Fibroblast of mammary gland (primary cell): ENCODE measurements around the gene FIBCD1.

Experiments
- DNase-seq: peaks from one replicate; pipeline ENCODE4 v3.0.0-alpha.2; 2010; ENCODE audit warnings: low read depth
- H3K4me3 ChIP-seq: 2 replicates; pipeline ENCODE4 v1.5.1; 2011; ENCODE audit warnings: low read depth, mild to moderate bottlenecking, low read length, moderate library complexity; ENCODE audit not compliant: control insufficient read depth
- TF ChIP-seq, protein P1 (sequence below): conservative IDR thresholded peaks from 2 replicates; pipeline ENCODE4 v1.5.1; 2011; ENCODE audit warnings: low read depth, low read length, inconsistent platforms; ENCODE audit not compliant: control insufficient read depth, insufficient read depth

The FIBCD1 gene

DNA sequence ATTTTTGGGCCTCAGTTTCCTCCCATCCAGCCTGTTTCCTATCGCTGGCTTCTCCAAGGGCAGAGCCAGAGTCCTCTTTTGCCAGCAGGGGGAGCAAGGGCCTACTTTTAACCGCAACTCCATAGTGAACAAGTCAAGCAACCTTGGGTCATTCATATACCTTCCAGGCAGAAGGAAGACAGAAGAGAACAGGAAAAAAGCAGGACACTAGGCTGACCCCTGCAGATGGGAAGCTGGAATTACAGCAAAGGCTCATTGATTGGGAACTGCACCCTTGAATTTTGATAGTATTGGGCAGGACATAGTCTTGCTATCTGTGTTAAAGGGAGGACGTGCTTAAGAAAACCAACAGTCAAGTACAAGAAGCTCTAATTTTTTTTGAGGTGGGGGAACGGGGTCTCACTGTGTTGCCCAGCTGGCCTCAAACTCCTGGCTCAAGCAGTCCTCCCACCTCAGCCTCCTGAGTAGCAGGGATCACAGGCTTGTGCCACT, 72.5 kb downstream of the FIBCD1 start:
- TF ChIP-seq, protein P1, sequence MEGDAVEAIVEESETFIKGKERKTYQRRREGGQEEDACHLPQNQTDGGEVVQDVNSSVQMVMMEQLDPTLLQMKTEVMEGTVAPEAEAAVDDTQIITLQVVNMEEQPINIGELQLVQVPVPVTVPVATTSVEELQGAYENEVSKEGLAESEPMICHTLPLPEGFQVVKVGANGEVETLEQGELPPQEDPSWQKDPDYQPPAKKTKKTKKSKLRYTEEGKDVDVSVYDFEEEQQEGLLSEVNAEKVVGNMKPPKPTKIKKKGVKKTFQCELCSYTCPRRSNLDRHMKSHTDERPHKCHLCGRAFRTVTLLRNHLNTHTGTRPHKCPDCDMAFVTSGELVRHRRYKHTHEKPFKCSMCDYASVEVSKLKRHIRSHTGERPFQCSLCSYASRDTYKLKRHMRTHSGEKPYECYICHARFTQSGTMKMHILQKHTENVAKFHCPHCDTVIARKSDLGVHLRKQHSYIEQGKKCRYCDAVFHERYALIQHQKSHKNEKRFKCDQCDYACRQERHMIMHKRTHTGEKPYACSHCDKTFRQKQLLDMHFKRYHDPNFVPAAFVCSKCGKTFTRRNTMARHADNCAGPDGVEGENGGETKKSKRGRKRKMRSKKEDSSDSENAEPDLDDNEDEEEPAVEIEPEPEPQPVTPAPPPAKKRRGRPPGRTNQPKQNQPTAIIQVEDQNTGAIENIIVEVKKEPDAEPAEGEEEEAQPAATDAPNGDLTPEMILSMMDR = peak; percentile 96
- DNase-seq = peak; percentile 91
- H3K4me3 ChIP-seq = no peak overlapping the region

DNA sequence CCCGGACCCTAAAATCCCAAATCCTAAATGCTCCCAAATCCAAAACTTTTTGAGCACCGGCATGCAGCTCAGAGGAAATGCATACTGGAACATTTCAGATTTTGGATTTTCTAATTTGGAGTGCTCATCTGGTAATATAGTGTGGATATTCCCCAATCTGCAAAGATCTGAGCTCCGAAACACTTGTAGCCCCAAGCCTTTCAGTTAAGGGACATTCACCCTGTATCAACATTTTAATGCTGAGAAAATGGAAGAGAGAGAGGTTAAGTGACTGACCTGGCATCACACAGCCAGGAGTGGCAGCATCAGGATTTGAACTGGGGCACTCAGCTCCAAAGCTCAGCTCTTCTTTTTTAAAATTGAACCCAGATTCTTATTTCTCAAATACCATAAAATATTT, 73.1 kb downstream of the FIBCD1 start:
- H3K4me3 ChIP-seq = no peak overlapping the region

DNA sequence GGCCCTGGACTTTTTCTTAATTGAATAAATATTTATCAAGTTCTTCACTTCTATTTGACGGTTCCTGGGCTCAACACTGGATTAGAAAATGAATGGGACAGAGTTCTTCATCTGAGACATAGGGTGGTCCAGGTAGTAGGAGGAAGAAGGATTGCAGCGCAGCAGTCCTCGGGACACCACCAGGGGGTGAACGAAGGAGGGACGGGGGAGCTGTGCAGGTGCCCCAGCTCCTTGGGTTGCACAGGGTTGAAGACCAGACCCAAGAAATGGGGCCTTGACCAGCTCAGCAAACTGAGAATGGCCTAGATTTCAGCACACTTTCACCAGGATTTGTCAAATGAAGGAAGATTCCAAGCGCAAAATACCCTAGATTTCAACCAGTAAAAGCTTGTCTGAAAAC, 74.5 kb downstream of the FIBCD1 start:
- no peak overlapping the region for H3K4me3 ChIP-seq
- DNase-seq = no peak
- TF ChIP-seq, protein P1 = no peak

More for the DNA sequence above, 73.1 kb downstream of the FIBCD1 start:
- TF ChIP-seq, protein P1 = no peak
- no peak for DNase-seq

- H3K4me3 ChIP-seq = no peak overlapping the region
- TF ChIP-seq, protein P1 = no peak
- no peak for DNase-seq
Measured at GRCh38 chr9:130862747-130863146, 76.3 kb downstream of the FIBCD1 start.

DNA sequence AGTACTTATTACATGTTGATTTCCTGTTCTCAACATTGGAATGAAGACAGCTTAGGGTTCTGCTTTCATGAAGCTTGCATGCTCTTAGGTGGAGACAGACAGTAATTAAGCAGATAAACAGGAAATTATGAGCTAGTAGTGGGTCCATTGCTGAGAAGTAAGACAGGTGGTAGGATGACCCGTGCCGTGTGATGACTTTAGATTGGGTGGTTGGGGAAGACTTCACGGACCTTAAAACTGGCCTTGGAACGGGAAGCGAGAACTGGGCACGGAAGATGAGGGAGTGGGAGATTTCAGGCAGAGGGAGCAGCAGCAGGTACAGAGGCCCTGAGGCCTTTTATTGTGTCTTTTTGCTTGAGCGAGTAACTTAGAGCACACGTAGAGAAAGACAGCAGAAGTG, 76.8 kb downstream of the FIBCD1 start:
- DNase-seq = no peak
- TF ChIP-seq, protein P1 = no peak
- no peak overlapping the region for H3K4me3 ChIP-seq

DNA sequence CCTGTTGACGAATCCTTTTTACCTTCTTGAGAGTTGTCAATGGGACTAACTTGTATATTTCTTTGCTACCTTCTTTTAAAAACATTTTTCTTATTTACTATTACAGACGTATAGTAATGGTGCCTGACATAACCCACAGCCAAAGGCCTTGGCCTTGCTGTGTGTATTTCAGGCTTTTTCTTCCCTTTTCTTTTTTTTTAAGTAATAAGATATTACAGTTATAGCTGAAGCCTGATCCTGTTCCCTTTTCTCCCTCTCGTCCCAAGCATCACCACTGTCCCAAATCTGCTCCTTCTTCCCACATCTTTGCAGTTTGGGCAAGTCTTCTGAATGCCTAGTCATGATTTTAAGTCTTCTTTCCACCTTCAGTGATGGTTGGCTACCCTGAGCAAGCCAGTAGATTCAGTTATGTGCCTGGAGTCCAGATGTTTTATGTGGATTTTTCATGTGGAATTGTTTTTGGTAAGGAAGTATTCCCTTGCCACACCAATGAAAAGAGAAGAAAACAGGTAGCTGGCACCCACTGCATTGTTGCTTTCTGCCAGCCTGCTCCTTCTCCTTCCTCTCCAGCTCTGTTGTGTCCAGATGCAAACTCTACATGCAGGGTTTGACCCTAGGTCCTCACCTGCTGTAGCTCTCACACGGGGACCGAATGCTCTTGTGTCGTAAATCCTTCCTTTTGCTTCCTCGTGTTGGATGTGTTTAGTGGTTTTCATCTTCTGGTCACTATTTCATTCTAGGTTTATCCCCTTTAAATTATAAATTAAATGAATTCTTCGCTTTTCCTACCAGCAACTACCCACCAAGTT, 77.5 kb downstream of the FIBCD1 start:
- TF ChIP-seq, protein P1 = no peak
- H3K4me3 ChIP-seq = no peak overlapping the region
- no peak for DNase-seq
